GM21423 (cell line): ENCODE results near the gene IL1R1.

ENCODE experiments used
- ATAC-seq: cut with Tn5 transposase; IDR thresholded peaks from one replicate; pipeline ENCODE4 v1.9.1; 2021; ENCODE audit warnings: mild to moderate bottlenecking, moderate library complexity; ENCODE audit not compliant: unreplicated experiment

The IL1R1 gene

DNA sequence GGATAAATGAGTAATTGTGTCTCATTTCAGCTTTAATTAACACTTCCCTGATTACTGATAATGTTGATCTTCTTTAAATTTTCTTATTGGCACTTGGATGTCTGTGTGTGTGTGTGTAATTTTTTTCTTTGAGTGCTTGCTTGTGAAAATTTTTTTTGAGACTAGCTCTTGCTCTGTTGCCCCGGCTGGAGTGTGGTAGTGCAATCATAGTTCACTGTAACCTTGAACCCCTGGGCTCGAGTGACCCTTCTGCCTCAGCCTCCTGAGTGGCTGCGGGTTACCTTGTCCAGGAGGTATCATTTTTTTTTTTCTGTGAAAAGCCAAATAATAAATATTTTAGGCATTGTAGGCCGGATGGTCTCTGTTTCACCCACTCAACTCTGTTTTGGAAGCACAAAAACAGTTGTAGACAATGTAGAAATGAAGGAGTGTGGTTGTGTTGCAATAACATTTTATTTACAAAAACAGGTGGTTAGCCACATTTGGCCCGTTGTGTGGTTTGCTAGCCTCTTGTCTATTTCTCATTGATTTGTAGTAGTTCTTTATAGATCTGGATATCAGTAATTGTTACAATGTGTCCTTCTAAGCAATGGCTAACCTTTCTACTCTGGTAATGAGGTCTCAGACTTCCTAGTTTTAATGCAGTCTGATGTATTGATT, 52.2 kb downstream of the IL1R1 start:
- ATAC-seq: no peak

DNA sequence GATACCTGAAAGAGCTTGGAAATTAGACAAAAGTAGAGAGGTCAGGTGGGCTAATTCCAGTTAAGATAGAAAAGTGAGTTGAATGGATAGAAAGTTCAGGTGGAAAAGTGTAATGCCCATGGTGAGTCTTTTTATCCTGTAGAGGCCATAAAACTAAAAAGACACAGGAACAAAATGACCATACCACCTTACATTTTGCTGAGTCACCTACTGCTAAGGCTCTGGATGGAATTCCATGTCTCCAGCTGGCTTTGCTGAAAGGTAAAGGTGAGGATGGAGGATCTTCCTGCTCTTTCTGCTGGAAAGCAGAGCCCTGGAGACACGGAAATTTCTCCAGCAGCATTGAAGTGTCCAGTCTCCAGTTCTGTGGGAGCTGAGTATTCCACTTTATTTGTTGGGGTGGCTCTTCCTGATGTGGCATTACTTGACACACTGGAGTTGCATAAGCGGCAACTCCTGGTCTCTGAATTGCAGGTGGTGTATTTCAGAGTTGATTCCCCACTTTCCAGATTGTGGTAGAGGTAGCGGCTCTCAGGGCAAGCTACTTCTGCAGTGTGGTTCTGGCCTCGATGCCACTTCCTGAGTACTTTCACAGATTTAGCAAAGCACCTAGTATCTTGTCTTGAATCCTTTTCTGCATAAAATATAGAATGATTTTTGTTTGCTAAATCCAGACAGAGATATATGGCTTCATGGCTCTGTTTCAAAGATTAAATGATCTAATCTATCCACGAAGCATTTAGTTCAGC, 55.0 kb downstream of the IL1R1 start:
- ATAC-seq: no peak

DNA sequence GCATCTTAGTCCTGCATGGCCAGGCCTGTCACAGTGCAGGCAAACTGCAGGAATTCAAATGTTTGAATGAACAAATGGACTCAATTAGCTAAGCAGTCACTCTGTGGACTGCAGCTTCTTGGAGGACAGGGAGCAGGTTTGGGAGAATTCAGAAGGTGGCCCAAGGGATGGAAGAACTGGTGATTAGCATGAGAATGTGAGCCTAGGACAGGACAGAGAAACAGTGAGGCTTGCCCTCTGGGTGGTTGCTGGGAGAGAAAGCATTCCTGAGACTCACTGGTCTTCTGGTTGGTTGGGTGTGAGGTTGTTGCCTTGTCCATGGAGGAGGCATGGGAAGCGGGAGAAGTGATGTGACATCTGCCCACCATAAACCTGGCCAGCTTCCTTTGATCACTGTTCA, 58.0 kb downstream of the IL1R1 start:
- no peak for ATAC-seq

DNA sequence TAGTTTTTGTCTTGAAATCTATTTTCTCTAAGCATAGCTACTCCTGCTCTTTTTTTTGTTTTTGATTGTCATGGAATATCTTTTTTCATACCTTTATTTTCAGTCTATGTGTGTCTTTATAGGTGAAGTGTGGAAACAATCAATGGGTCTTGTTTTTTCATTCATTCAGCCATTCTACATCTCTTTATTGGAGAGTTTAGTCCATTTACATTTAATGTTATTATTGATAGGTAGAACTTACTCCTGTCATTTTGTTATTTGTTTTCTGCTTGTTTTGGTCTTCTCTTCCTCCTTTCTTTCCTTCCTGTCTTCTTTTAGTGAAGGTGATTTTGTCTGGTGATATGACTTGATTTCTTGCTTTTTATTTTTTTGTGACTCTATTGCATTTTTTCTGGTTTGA, 62.1 kb downstream of the IL1R1 start:
- ATAC-seq: no peak

DNA sequence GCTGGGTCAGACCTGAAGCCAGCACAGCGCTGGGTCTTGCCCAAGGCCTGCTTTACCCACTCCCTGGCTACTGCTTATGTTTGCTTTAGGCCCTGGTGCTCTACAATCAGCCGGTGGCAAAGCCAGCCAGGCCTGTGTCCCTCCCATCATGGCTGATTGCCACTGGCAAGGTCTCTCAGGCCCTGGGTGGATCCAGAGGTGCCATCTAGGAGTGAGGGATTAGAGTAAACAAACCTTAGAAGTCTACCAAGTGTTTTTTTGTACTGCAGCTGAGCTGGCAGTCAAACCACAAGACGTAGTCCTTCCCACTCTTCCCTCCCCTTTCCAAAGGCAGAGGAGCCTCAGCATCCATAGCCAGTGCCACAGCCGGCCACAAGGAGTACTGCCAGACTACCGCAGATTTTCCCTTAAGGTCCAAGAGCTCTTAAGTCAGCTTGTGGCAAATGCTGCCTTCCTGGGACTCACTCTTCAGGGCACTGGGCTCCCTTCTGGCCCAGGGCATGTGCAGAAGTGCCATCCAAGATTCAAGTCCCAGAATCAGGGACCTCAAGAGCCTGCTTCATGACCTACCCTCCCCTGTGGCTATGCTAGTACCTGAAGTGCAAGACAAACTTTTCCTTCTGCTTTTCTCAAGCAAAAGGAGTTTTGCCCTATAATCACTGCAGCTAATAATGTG, 64.3 kb downstream of the IL1R1 start:
- no peak for ATAC-seq

DNA sequence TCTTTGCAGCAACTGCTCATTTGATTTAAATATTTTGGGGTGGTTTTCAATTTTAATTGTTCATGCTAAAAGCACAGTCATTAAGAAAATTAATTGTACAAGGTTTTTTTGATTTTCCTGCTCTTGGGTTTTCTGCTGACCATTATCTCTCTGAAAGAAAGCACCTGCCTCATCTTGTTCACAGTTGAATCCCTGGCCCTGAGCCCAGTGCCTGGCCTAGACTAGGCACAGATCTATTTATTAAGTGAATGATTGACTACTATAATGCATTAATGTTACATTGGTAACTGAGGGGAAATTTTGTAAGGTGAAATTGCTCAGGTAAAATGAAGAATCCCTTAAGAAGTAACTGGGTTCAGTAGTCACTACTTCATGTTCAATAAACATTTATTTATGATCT, 66.2 kb downstream of the IL1R1 start:
- no peak for ATAC-seq

DNA sequence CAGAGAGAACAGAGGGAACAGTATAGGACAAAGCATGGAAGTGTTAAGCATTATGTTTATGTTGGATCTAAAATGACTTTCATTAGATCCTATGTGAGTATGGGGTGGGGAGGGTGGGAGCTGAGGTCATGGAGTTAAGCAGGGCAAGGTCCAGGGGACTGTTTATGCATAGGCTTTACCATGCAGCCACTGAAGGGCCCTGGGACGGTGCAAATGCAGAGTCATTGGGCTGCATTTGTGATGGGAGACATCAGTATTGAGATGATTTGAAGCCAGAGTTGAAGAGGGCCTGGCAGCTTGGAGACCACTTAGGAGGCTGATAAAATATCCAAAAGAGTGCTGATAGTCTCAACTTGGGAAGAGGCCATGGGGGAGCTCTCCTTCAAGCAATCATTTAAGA, 66.9 kb downstream of the IL1R1 start:
- no peak for ATAC-seq

DNA sequence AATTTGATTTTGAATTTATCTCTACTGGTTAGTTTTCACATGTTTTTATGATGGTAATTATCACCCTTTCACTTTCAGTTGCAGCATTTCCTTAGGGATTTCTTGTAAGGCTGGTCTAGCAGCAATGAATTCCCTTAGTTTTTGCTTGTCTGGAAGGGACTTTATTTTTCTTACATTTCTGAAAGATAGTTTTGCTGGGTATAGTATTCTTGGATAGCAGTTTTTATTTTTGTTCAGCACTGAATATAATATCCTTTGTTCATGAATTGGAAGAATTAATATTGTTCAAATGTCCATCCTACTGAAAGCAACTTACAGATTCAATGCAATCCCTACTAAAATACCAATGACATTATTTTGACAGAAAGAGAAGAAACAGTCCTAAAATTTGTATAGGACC, 74.5 kb downstream of the IL1R1 start:
- ATAC-seq: no peak

DNA sequence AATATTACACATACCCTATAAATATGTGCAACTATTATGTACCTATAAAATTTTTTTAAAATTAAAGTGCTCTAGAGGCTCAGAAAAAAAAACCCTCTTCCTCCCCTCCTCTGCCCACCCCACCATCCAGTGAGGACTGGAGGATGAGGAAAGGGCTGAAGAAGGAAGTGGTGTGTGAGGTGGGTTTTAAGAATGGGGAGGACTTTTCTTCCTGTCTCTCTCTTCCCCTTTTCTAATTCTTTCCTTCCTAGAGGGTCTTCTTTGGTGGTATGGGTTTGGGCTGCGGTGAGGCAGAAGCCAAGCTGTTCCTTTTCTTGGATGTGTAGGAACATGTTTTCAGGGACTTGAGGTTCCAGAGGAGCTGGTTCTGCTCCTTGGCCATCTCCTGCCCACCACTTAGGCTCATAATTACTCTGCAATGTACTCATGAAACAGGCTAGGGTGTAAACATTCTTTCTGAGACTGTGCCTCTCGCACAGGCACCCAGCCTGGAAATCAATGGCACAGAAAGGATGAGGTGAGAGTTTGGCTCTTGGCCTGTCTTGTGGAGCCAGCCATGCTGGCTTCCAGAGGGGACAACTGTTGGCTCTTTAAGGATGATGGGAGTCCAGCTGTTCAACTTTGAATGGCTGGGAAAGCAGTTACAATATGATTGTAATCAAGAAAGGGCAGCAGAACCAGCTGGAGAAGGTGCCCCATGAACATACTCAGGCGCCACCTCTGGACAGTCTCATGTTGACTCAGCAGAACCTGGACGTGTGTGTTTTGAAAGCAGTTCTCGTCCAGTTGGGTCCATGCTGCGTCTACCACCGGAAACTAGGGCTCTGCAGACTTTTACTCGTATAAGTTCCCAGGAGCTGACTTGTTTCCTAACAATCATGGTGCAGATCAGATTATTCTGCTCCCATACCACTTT, 82.5 kb downstream of the IL1R1 start:
- no peak for ATAC-seq

DNA sequence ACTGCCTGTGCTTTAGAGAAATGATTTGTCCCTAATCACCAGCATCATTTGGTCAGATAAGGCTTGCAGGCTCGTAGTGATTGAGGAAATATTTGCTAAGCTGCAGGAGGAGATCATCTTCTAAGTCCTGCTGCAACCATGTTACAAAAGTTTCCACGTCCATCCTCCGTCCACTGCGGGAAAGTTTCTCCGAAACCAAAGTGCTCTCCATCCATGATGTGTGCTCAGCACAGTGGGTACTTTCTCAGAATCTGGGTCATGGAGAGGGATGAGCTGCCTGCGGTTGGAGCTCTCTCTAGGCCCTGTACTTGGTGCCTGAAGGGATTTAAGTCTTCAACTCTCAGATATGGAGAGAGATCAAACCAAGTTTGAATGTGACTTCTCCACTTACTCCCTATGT, 83.6 kb downstream of the IL1R1 start:
- ATAC-seq: no peak

DNA sequence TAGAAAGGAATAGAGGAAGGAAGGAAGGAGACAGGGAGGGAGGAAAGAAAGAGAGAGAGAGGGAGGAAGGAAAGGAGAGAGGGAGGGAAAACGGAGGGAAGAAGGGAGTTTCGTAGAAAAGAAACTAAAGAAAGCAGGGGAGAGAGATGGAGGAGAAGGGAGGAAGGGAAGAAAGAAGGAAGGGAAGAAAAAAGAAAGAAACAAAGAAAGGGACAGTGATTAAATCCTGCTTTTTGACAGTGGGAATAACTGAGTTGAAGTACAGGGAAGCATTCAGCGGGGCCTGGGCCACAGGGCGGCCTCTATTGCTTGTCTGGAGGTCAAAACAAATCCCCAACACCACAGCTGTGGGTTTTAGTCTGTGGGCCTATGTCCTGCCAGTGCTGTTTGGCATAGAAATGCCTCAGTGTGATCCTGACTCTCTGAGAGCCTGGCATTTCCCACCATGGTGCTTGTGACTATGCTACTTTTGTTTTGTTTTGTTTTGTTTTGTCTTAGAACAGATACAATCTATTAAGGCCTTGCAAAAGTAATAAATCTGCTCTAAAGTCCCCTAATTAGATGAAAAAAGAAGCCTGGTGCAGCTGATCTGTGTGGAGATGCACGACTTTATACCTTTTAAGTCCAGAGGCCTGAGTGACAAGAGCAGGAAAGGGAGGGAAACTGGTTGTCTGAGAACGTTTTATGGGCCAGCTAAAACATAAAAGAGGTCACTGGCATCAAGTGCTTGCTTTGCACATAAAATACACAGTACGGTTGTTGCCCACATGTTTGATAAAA, 84.3 kb downstream of the IL1R1 start:
- ATAC-seq: no peak

DNA sequence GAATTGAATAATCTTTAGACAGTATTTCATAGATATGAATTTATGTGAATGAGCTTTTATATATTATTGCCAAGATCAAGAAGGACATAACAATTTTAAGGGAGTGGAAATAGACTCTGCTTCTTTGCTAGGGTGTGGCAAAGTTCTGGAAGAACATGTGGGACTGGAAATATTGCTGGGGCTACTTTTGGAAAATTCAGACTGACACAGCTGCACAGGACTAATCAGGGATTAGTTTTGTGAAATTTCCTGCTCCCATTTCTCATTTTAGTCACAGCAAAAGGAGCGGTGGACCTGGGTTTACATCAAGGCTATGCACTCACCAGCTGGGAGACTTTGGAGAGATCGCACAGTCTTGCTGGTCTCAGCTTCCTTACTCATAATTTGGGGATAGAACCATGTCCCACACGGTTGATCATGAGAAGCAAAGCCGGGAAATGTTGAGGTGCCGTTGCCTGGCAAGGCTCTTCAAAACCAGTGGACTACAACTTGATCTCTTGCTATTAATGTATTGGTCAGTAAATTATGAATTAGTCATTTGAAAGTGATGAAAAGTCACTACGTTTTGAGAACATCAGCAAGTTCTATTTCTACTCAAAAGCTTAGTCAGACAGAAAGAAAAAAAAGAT, 86.7 kb downstream of the IL1R1 start:
- ATAC-seq: no peak
